GM18868 (cell line): Measurements from ENCODE around the gene TMEM126A.
"Not testable (repeated sequence)": the region's sequence is repeated elsewhere in the genome, so short reads cannot be mapped to it uniquely, and the experiment has no call there.

ENCODE experiments used
- ATAC-seq: cut with Tn5 transposase; IDR thresholded peaks from one replicate; pipeline ENCODE4 v1.9.1; 2021; ENCODE audit warnings: mild to moderate bottlenecking, moderate library complexity; ENCODE audit not compliant: unreplicated experiment

Gene TMEM126A

GRCh38 chr11:85647604-85648299, at the start of gene TMEM126A:
Gene TMEM126A, plus strand, starts transcription at chr11:85647967. Its CDS starts 2,289 bp downstream, at chr11:85650256.
- peak; percentile 99 for ATAC-seq

- no peak for ATAC-seq
Observed at GRCh38 chr11:85599083-85599482, 48.7 kb upstream of the TMEM126A start.

- no peak for ATAC-seq
Observed at GRCh38 chr11:85602526-85603213, 45.1 kb upstream of the TMEM126A start.

GRCh38 chr11:85603220-85603619, 44.5 kb upstream of the TMEM126A start:
- no peak for ATAC-seq

GRCh38 chr11:85606237-85606636, 41.5 kb upstream of the TMEM126A start:
- ATAC-seq, result not testable (repeated sequence)

- ATAC-seq, result not testable (repeated sequence)
Observed at GRCh38 chr11:85608621-85609020, 39.1 kb upstream of the TMEM126A start.

GRCh38 chr11:85609286-85609685, 38.5 kb upstream of the TMEM126A start:
- ATAC-seq, result not testable (repeated sequence)

GRCh38 chr11:85611643-85612042, 36.1 kb upstream of the TMEM126A start:
- not testable (repeated sequence) for ATAC-seq

- no peak for ATAC-seq
Observed at GRCh38 chr11:85619499-85619898, 28.3 kb upstream of the TMEM126A start.

GRCh38 chr11:85620256-85620655, 27.5 kb upstream of the TMEM126A start:
- no peak for ATAC-seq

- no peak for ATAC-seq
Observed at GRCh38 chr11:85626496-85626895, 21.3 kb upstream of the TMEM126A start.

GRCh38 chr11:85627332-85627997, 20.3 kb upstream of the TMEM126A start, which contains the start of gene DLG2:
Gene DLG2, minus strand, starts transcription at chr11:85627344.
- ATAC-seq, result peak; percentile 0

GRCh38 chr11:85627998-85628770, 19.6 kb upstream of the TMEM126A start, which contains the start of gene TMEM126B:
Gene TMEM126B, plus strand, starts transcription at chr11:85628593. Its CDS starts 15 bp downstream, at chr11:85628608.
- peak; percentile 98 for ATAC-seq

- peak; percentile 10 for ATAC-seq
Observed at GRCh38 chr11:85628771-85629341, 18.9 kb upstream of the TMEM126A start.

GRCh38 chr11:85634747-85635146, 13.0 kb upstream of the TMEM126A start:
- ATAC-seq, result no peak

- ATAC-seq, result no peak
Observed at GRCh38 chr11:85643191-85643614, 4.6 kb upstream of the TMEM126A start.

GRCh38 chr11:85647078-85647477, 689 bp upstream of the TMEM126A start:
- ATAC-seq, result peak; percentile 10

- ATAC-seq, result no peak
Observed at GRCh38 chr11:85651118-85651517, 3.4 kb downstream of the TMEM126A start.

- no peak for ATAC-seq
Observed at GRCh38 chr11:85652786-85653447, 5.2 kb downstream of the TMEM126A start.

GRCh38 chr11:85654343-85654742, 6.6 kb downstream of the TMEM126A start:
- ATAC-seq, result not testable (repeated sequence)
